Measurements from ENCODE around the gene R3HDM2. TPM values are rescaled to one million over a fixed set of nuclear protein-coding genes. Genes with fewer than 3 reads are reported as not detected.
"Not testable (repeated sequence)": the region's sequence is repeated elsewhere in the genome, so short reads cannot be mapped to it uniquely, and the experiment has no call there.

Gene R3HDM2
- polyA plus RNA-seq, 1 donor from 2014 or later = 11.1 TPM

DNA sequence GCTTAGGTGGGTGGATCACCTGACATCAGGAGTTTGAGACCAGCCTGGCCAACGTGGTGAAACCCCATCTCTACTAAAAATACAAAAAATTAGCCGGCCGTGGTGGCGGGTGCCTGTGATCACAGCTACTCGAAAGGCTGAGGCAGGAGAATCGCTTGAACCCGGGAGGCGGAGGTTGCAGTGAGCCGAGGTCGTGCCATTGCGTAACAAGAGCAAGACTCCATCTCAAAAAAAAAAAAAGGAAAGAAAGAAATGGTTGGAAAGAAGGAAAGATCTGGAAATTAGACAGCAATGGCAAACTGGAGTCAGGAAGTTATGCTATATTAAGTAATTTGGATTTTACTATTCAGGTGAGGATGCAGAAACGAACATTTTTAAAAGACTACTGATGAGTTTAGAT lies 148.8 kb downstream of the R3HDM2 start:
- H3K27me3 ChIP-seq (ENCODE audit: insufficient read depth, low read depth, low read length); H3K9ac ChIP-seq (ENCODE audit: low read length); H3K36me3 ChIP-seq (ENCODE audit: insufficient read depth, low read length); H3K9me3 ChIP-seq (ENCODE audit: low read length); H3F3A ChIP-seq (ENCODE audit: insufficient read depth, low read length, poor library complexity, severe bottlenecking); H4K20me1 ChIP-seq (ENCODE audit: insufficient read depth); H3K79me2 ChIP-seq (replicated peaks; ENCODE audit: insufficient read depth, low read length); H3K4me2 ChIP-seq (ENCODE audit: low read length); H3K4me3 ChIP-seq (ENCODE audit: low read length); H3K27ac ChIP-seq (ENCODE audit: low read length); H2AFZ ChIP-seq (ENCODE audit: low read depth, low read length); H3K9me2 ChIP-seq (ENCODE audit: insufficient read depth, low read length): not testable (repeated sequence)

DNA sequence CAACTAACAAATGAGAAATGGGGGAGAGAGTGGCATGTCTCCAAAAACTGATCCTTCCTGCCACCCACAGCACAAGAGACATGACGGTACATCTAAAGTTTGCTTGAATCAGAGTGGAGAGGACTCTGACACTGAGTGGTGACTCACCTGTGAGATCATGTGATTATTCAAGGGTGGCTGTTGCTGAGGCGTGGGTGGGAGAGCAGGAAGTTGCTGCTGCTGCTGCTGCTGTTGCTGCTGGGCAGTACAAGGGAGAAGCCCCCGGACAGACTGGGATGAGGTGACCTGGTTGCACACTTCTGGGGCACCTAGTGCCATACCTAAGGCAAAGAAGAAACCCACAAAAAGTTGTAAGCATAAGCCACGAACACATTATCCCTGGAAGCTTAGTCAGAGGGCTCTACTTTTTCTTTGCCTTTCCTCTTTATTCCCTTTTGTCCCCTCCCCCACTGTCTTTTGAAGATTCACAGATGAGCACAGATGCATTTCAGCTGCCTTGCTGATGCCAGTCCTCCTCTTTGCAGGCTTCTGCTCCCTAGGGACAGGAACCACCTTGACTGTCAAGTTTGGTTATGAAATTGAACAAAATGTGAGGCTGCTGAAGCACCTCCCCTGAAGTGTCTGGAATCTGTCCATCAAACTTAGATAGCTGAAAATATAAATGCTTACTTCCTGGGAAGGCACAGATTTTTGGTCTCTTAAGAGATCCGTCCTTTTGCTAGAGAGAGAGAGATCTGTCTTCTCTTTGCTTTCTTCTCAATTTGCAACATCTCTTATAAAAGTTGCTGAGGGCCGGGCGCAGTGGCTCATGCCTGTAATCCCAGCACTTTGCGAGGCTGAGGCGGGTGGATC lies 150.4 kb downstream of the R3HDM2 start:
- H3K79me2 ChIP-seq (replicated peaks; ENCODE audit: insufficient read depth, low read length) = no peaks in the 10 kb centered on the region
- H3K4me3 ChIP-seq (ENCODE audit: low read length) = peak overlapping the region; percentile 3
- H3K9me2 ChIP-seq (ENCODE audit: insufficient read depth, low read length) = no peaks in the 10 kb centered on the region
- H3F3A ChIP-seq (ENCODE audit: insufficient read depth, low read length, poor library complexity, severe bottlenecking) = no peaks in the 10 kb centered on the region
- H2AFZ ChIP-seq (ENCODE audit: low read depth, low read length) = no peak overlapping the region
- H3K36me3 ChIP-seq (ENCODE audit: insufficient read depth, low read length) = no peaks in the 10 kb centered on the region
- no peak overlapping the region for H3K27ac ChIP-seq (ENCODE audit: low read length)
- H3K9ac ChIP-seq (ENCODE audit: low read length) = no peak overlapping the region
- TF ChIP-seq MXI1 (conservative IDR thresholded peaks at IDR 0.05; ENCODE audit: poor library complexity, severe bottlenecking) (no peak), SMC3 (conservative IDR thresholded peaks at IDR 0.05; ENCODE audit: poor library complexity) (no peak), RAD21 (conservative IDR thresholded peaks at IDR 0.05) (no peak), EZH2 (IDR thresholded peaks at IDR 0.05; ENCODE audit: borderline replicate concordance, insufficient read depth, low read length, poor library complexity, severe bottlenecking) (no peak), EP300 (conservative IDR thresholded peaks at IDR 0.05; ENCODE audit: poor library complexity, severe bottlenecking) (no peak), REST (IDR thresholded peaks at IDR 0.05; ENCODE audit: borderline replicate concordance) (no peak), POLR2AphosphoS5 (IDR thresholded peaks at IDR 0.05) (no peak), TAF1 (IDR thresholded peaks at IDR 0.05; ENCODE audit: low read depth) (no peak), CTCF (IDR thresholded peaks at IDR 0.05; ENCODE audit: poor library complexity, severe bottlenecking) (no peak)
- no peaks in the 10 kb centered on the region for H3K27me3 ChIP-seq (ENCODE audit: insufficient read depth, low read depth, low read length)
- no peaks in the 10 kb centered on the region for H4K20me1 ChIP-seq (ENCODE audit: insufficient read depth)
- H3K9me3 ChIP-seq (ENCODE audit: low read length) = no peaks in the 10 kb centered on the region
- no peak overlapping the region for H3K4me2 ChIP-seq (ENCODE audit: low read length)

Measured in neural cell (in vitro differentiated cells).